ENCODE measurements around the gene MS4A15. TPM values are rescaled to one million over a fixed set of nuclear protein-coding genes. Genes with fewer than 3 reads are reported as not detected.

The MS4A15 gene
- total RNA-seq, 6 donors from 2014 or later = 65.5 to 227 (median 120) TPM

- Histone ChIP-seq H3K36me3 (no peaks in the 10 kb centered on the region), H3K9me3 (no peaks in the 10 kb centered on the region), H3K4me3 (no peak overlapping the region), H3K27me3 (no peaks in the 10 kb centered on the region), H3K4me1 (peaks cover 0 to 13% (median 5%) of the 10 kb centered on the region in 4 donors), H3K27ac (no peak overlapping the region)
- ATAC-seq (ENCODE audit: low FRiP score in 2 of 2) = no peak
- WGBS, 2 donors = 82 to 83% methylated on average over 5 of the region's 5 CpGs
- TF ChIP-seq POLR2AphosphoS5 (IDR thresholded peaks at IDR 0.05) = no peak
- TF ChIP-seq POLR2A (IDR thresholded peaks at IDR 0.05) = no peak
- TF ChIP-seq EP300 (IDR thresholded peaks at IDR 0.05) = no peak
- no peak for TF ChIP-seq CTCF (IDR thresholded peaks at IDR 0.05)
- DNase-seq = peak in 1 of 2 donors; percentile 3
These were observed 8.7 kb downstream of the MS4A15 start for GRCh38 chr11:60765355-60765754.

GRCh38 chr11:60766547-60766946, 9.9 kb downstream of the MS4A15 start:
- ATAC-seq (ENCODE audit: low FRiP score in 2 of 2) (no peak), DNase-seq (peak in 1 of 2 donors; percentile 10)
- Histone ChIP-seq H3K4me3 (no peak overlapping the region), H3K4me1 (peaks cover 0 to 13% (median 5%) of the 10 kb centered on the region in 4 donors), H3K9me3 (no peaks in the 10 kb centered on the region), H3K27ac (no peak overlapping the region), H3K36me3 (no peaks in the 10 kb centered on the region), H3K27me3 (no peaks in the 10 kb centered on the region)
- 84 to 85% methylated on average over 10 of the region's 10 CpGs for WGBS, 2 donors
- TF ChIP-seq POLR2AphosphoS5 (IDR thresholded peaks at IDR 0.05) (no peak), CTCF (IDR thresholded peaks at IDR 0.05) (no peak), POLR2A (IDR thresholded peaks at IDR 0.05) (no peak), EP300 (IDR thresholded peaks at IDR 0.05) (no peak)

- Histone ChIP-seq H3K27me3 (no peaks in the 10 kb centered on the region), H3K4me3 (no peak overlapping the region), H3K27ac (no peak overlapping the region), H3K36me3 (no peaks in the 10 kb centered on the region), H3K4me1 (peaks cover 0 to 13% (median 5%) of the 10 kb centered on the region in 4 donors), H3K9me3 (no peaks in the 10 kb centered on the region)
- DNase-seq = no peak
- TF ChIP-seq CTCF (IDR thresholded peaks at IDR 0.05) (peak in 1 of 6 experiments; percentile 30), EP300 (IDR thresholded peaks at IDR 0.05) (no peak)
- 31 to 68% methylated on average over 4 to 26 of the region's 26 CpGs for WGBS, 2 donors
- ATAC-seq (ENCODE audit: low FRiP score in 2 of 2) = no peak
These were observed 10.7 kb downstream of the MS4A15 start for GRCh38 chr11:60767388-60767811.

- no peaks in the 10 kb centered on the region for H3K9me3 ChIP-seq
- DNase-seq (no peak), ATAC-seq (ENCODE audit: low FRiP score in 2 of 2) (no peak)
- no peaks in the 10 kb centered on the region for H3K27me3 ChIP-seq
- H3K4me1 ChIP-seq = peaks cover 0 to 13% (median 5%) of the 10 kb centered on the region in 4 donors
- H3K27ac ChIP-seq = no peak overlapping the region
- H3K36me3 ChIP-seq = no peaks in the 10 kb centered on the region
- TF ChIP-seq POLR2AphosphoS5 (IDR thresholded peaks at IDR 0.05) (no peak), POLR2A (IDR thresholded peaks at IDR 0.05) (no peak), EP300 (IDR thresholded peaks at IDR 0.05) (no peak), CTCF (IDR thresholded peaks at IDR 0.05) (no peak)
- H3K4me3 ChIP-seq = no peak overlapping the region
- WGBS, 2 donors = 92 to 93% methylated on average over 8 of the region's 8 CpGs
These were observed 11.5 kb downstream of the MS4A15 start for GRCh38 chr11:60768202-60768601.

GRCh38 chr11:60769273-60769672, 12.6 kb downstream of the MS4A15 start:
- no peaks in the 10 kb centered on the region for H3K27me3 ChIP-seq
- H3K27ac ChIP-seq = no peak overlapping the region
- no peak for ATAC-seq (ENCODE audit: low FRiP score in 2 of 2)
- H3K4me1 ChIP-seq = peaks cover 0 to 6% (median 4%) of the 10 kb centered on the region in 4 donors
- TF ChIP-seq POLR2AphosphoS5 (IDR thresholded peaks at IDR 0.05) (no peak), CTCF (IDR thresholded peaks at IDR 0.05) (no peak), POLR2A (IDR thresholded peaks at IDR 0.05) (no peak), EP300 (IDR thresholded peaks at IDR 0.05) (no peak)
- 74% methylated on average over 4 of the region's 4 CpGs for WGBS, 2 donors
- no peak overlapping the region for H3K4me3 ChIP-seq
- H3K36me3 ChIP-seq = no peaks in the 10 kb centered on the region
- no peak for DNase-seq
- H3K9me3 ChIP-seq = no peaks in the 10 kb centered on the region

Data from upper lobe of left lung (tissue), 6 donors.